A673 (cell line): ENCODE results near the gene ARAP2. TPM values are rescaled to one million over a fixed set of nuclear protein-coding genes. Genes with fewer than 3 reads are reported as not detected.

Source experiments
- BruUV-seq: library from RNA; stranded (reverse); fragments of 400-500 nt; replicated peaks from 2 replicates; lab custom pipeline; 2021; lab: Mats Ljungman, UMichigan
- CTCF ChIA-PET: fragments of 300-600 bp; sonication (Branson Sonifier 250); formaldehyde crosslinking; loops from one replicate; lab custom pipeline; 2022; ENCODE audit warnings: antibody characterized with exemption; lab: Charles Lee
- POLR2A ChIA-PET: fragments of 300-600 bp; sonication (Branson Sonifier 250); formaldehyde crosslinking; loops from one replicate; lab custom pipeline; 2022; ENCODE audit warnings: antibody characterized with exemption; ENCODE audit not compliant: low non-redundant PET; lab: Charles Lee
- DNase-seq: peaks from one replicate; pipeline ENCODE4 v3.0.0-alpha.2; 2015; ENCODE audit warnings: low spot score
- H3K27ac ChIP-seq: fragments of 200-600 bp; sonication (generic); 2 replicates; pipeline ENCODE4 v1.5.1; 2016; ENCODE audit warnings: mixed run types, low read depth, mild to moderate bottlenecking, mixed read lengths, antibody characterized with exemption, low read length; ENCODE audit not compliant: poor library complexity, severe bottlenecking
- H3K27me3 ChIP-seq: fragments of 200-600 bp; sonication (generic); replicated peaks from 2 replicates; pipeline ENCODE4 v1.6.1; 2017; ENCODE audit warnings: mixed run types, low read depth, mild to moderate bottlenecking, mixed read lengths, antibody characterized with exemption, low read length; ENCODE audit not compliant: insufficient read depth, poor library complexity
- H3K36me3 ChIP-seq: fragments of 200-600 bp; sonication (generic); 2 replicates; pipeline ENCODE4 v1.6.1; 2016; ENCODE audit warnings: mixed run types, mild to moderate bottlenecking, mixed read lengths, antibody characterized with exemption, low read length; ENCODE audit not compliant: insufficient read depth, poor library complexity, severe bottlenecking
- H3K4me1 ChIP-seq: fragments of 200-600 bp; sonication (generic); 2 replicates; pipeline ENCODE4 v1.6.1; 2017; ENCODE audit warnings: mixed run types, mild to moderate bottlenecking, mixed read lengths, antibody characterized with exemption, low read length; ENCODE audit not compliant: insufficient read depth, poor library complexity, severe bottlenecking
- H3K4me3 ChIP-seq: fragments of 200-600 bp; sonication (generic); 2 replicates; pipeline ENCODE4 v1.5.1; 2016; ENCODE audit warnings: low read depth, mixed run types, mild to moderate bottlenecking, mixed read lengths, low read length; ENCODE audit not compliant: poor library complexity, severe bottlenecking
- H3K9me3 ChIP-seq: fragments of 200-600 bp; sonication (generic); 2 replicates; pipeline ENCODE4 v1.6.1; 2016; ENCODE audit warnings: mixed run types, low read depth, mild to moderate bottlenecking, mixed read lengths, antibody characterized with exemption, low read length; ENCODE audit not compliant: poor library complexity, severe bottlenecking
- EZH2 ChIP-seq: fragments of 200-600 bp; sonication (generic); IDR thresholded peaks from 2 replicates; pipeline ENCODE4 v1.6.1; 2017; ENCODE audit warnings: borderline replicate concordance, low read depth, mild to moderate bottlenecking, mixed read lengths, antibody characterized with exemption, low read length; ENCODE audit not compliant: poor library complexity, severe bottlenecking
- intact Hi-C: fragments of 100-400 bp; cut with micrococcal nuclease; formaldehyde crosslinking; loops from one replicate; pipeline ENCODE4 v1.10.0; 2022; ENCODE audit not compliant: unreplicated experiment
- total RNA-seq: library from RNA; stranded (reverse); gene quantifications from 2 replicates; pipeline ENCODE4 v1.2.3, GENCODE V29; 2021
- TF ChIP-seq, protein P1 (sequence below): fragments of 300-800, 200-600 bp; sonication (generic); conservative IDR thresholded peaks from 2 replicates; pipeline ENCODE4 v1.5.1; 2017; ENCODE audit warnings: low read depth, mild to moderate bottlenecking, antibody characterized with exemption, low read length, moderate library complexity, mixed read lengths

ARAP2 gene
- total RNA-seq, 1 experiment from 2014 or later: 0.06 TPM

DNA sequence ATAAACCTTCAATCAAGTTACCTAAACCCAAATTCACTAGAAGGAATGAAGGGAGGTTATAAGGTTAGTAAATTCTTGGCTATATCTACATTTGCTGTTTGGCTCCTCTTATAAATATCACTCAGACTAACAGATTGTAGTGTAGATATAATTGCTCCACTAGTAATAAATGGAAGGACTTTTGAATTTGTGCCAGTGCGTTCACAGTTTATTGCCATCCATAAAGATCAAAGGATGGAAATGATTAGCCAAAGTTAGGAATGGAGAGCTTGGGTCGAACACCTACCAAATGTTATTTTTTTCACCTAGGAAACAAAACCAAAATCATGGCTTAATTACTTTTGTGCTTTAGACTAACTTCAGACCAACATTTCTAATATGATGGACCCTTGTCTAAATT lies 46.3 kb upstream of the ARAP2 start:
- Histone ChIP-seq H3K27me3 (no peaks in the 10 kb centered on the region), H3K9me3 (no peaks in the 10 kb centered on the region), H3K36me3 (no peaks in the 10 kb centered on the region), H3K4me3 (no peak overlapping the region), H3K27ac (no peak overlapping the region), H3K4me1 (no peaks in the 10 kb centered on the region)
- DNase-seq: no peak
- intact Hi-C loops: no loop called here
- no TSS peak for BruUV-seq
- ChIA-PET CTCF (no interaction called here), POLR2A (no interaction called here)
- TF ChIP-seq, protein P1, sequence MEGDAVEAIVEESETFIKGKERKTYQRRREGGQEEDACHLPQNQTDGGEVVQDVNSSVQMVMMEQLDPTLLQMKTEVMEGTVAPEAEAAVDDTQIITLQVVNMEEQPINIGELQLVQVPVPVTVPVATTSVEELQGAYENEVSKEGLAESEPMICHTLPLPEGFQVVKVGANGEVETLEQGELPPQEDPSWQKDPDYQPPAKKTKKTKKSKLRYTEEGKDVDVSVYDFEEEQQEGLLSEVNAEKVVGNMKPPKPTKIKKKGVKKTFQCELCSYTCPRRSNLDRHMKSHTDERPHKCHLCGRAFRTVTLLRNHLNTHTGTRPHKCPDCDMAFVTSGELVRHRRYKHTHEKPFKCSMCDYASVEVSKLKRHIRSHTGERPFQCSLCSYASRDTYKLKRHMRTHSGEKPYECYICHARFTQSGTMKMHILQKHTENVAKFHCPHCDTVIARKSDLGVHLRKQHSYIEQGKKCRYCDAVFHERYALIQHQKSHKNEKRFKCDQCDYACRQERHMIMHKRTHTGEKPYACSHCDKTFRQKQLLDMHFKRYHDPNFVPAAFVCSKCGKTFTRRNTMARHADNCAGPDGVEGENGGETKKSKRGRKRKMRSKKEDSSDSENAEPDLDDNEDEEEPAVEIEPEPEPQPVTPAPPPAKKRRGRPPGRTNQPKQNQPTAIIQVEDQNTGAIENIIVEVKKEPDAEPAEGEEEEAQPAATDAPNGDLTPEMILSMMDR: no peak
- TF ChIP-seq EZH2: no peak

DNA sequence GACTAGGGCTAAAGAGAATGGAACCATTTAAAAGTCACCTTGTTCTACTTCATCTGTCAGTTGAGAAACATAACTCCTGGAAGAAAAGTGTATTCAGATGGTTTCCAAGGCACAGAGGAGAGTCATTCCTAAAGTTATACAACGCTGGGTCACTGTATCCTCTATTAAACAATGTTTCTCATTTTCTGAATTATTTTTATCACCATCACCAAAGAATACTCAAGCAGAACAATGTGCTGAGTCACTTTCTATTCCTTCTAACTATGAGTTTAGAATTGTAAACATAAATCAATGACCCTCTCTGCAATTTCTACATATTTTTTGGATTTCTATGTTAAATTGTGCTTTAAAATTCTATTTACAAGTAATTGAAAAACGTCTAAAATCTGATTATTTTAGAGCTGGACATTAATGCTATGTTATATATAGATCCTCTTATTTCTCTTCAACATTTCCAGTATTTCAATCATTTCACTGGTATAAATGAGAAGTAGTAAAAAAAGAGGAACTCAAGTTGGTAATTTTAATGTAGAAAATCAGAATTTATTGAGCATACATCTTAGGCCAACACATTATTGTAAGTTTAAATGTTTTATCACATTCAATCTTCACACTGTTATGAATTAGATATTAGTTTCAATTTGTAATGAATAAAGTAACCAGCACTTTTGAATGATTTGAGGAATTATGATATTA lies 44.6 kb upstream of the ARAP2 start:
- ChIA-PET POLR2A (no interaction called here), CTCF (no interaction called here)
- Histone ChIP-seq H3K4me3 (no peak overlapping the region), H3K27me3 (no peaks in the 10 kb centered on the region), H3K27ac (no peak overlapping the region), H3K9me3 (no peaks in the 10 kb centered on the region), H3K4me1 (no peaks in the 10 kb centered on the region), H3K36me3 (no peaks in the 10 kb centered on the region)
- TF ChIP-seq EZH2: no peak
- TF ChIP-seq, protein P1: no peak
- no peak for DNase-seq
- BruUV-seq: no TSS peak
- intact Hi-C loops: no loop called here

GRCh38 chr4:36286481-36286871 lies 42.2 kb upstream of the ARAP2 start:
- no peak overlapping the region for H3K27ac ChIP-seq
- BruUV-seq: no TSS peak
- H3K36me3 ChIP-seq: no peaks in the 10 kb centered on the region
- POLR2A ChIA-PET: no interaction called here
- H3K4me3 ChIP-seq: no peak overlapping the region
- intact Hi-C loops: no loop called here
- CTCF ChIA-PET: no interaction called here
- H3K9me3 ChIP-seq: no peaks in the 10 kb centered on the region
- no peaks in the 10 kb centered on the region for H3K4me1 ChIP-seq
- H3K27me3 ChIP-seq: no peaks in the 10 kb centered on the region
- no peak for TF ChIP-seq EZH2
- TF ChIP-seq, protein P1: no peak
- DNase-seq: no peak
